Prostate gland (tissue), 2 donors: ENCODE data around the gene USP14.
"Not testable (repeated sequence)": the region's sequence is repeated elsewhere in the genome, so short reads cannot be mapped to it uniquely, and the experiment has no call there.

Experiments
- POLR2AphosphoS5 ChIP-seq: sonication (generic); formaldehyde crosslinking; IDR thresholded peaks from one replicate; pipeline ENCODE4 v1.6.1; 2017; ENCODE audit warnings: antibody characterized with exemption
- TF ChIP-seq, protein P1 (sequence below), 4 experiments: fragments of 200-600 bp in 2 of 4; fragments of 450-650 bp in 2 of 4; sonication (generic) in 2 of 4; IDR thresholded peaks; 1 replicate in 3 of 4; 2 replicates in 1 of 4; pipeline ENCODE4 v1.5.1; 2016 to 2019; ENCODE audit warnings: antibody characterized with exemption in 4 of 4, mild to moderate bottlenecking in 2 of 4, moderate library complexity in 2 of 4

DNA sequence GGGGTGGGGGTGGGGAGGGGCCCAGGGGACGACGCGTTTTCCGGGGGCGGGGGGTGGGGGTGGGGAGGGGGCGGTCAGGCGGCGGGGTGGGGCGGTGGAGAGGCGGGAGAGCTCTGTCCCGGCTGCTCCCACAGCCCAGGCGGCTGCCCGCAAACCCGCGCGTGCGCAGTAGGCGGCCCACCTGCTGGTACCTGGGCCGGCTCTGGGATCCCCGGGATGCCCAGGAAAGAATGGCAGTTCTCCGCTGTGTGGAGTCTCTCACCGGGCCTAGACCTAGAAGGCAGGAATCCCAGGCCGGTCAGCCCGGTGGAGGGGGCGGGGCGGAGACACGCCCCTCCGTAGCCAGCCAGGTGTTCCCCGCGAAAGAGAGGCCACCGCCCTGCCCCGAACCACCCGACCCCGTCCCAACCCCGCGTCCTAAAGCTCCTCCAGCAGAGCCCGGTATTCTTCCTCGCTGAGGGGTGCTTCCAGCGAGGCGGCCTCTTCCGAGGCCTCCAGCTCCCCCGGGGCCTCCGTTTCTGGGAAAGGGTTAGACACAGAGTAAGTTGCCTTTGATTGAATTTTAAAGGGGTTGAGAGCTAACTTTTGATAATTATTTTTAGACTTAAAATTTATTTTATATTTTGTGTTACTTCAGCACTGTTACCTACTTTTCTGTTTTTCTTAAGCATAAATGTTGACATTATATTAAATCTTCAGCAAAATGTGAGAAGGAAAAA, 46.2 kb upstream of the USP14 start:
- TF ChIP-seq POLR2AphosphoS5 = not testable (repeated sequence)
- TF ChIP-seq, protein P1, sequence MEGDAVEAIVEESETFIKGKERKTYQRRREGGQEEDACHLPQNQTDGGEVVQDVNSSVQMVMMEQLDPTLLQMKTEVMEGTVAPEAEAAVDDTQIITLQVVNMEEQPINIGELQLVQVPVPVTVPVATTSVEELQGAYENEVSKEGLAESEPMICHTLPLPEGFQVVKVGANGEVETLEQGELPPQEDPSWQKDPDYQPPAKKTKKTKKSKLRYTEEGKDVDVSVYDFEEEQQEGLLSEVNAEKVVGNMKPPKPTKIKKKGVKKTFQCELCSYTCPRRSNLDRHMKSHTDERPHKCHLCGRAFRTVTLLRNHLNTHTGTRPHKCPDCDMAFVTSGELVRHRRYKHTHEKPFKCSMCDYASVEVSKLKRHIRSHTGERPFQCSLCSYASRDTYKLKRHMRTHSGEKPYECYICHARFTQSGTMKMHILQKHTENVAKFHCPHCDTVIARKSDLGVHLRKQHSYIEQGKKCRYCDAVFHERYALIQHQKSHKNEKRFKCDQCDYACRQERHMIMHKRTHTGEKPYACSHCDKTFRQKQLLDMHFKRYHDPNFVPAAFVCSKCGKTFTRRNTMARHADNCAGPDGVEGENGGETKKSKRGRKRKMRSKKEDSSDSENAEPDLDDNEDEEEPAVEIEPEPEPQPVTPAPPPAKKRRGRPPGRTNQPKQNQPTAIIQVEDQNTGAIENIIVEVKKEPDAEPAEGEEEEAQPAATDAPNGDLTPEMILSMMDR (IDR thresholded peaks at IDR 0.05) = not testable (repeated sequence)
